CD4-positive, alpha-beta T cell (primary cell): ENCODE results near the gene SLC8A3. TPM values are rescaled to one million over a fixed set of nuclear protein-coding genes. Genes with fewer than 3 reads are reported as not detected.

Source experiments
- ATAC-seq: fragments of 200-7000 bp; cut with Tn5 transposase; one replicate; pipeline ENCODE4 v1.10.0; 2022; ENCODE audit warnings: mild to moderate bottlenecking; ENCODE audit not compliant: poor library complexity
- CTCF ChIA-PET: fragments of 350-600 bp; sonication (Branson Sonifier 250); formaldehyde crosslinking; loops from one replicate; lab custom pipeline; 2021; ENCODE audit warnings: antibody characterized with exemption, inconsistent platforms; lab: Charles Lee
- POLR2A ChIA-PET: fragments of 350-600 bp; sonication (Branson Sonifier 250); formaldehyde crosslinking; loops from one replicate; lab custom pipeline; 2021; ENCODE audit warnings: antibody characterized with exemption, inconsistent platforms; lab: Charles Lee
- DNase-seq, 14 experiments: peaks; one replicate each; pipeline ENCODE4 v3.0.0-alpha.2; 2013 to 2020; ENCODE audit warnings: mixed read lengths in 2 of 14
- H3K27ac ChIP-seq, 2 donors: one replicate each; pipeline versions ENCODE4 v1.5.1 to v1.7.0; 2013; ENCODE audit warnings: low read length in 2 of 2, low read depth in 1 of 2, mild to moderate bottlenecking in 1 of 2
- H3K27me3 ChIP-seq, 2 experiments: 1 replicate in 1 of 2; 2 replicates in 1 of 2; pipeline versions ENCODE4 v1.6.1 to v1.7.0; 2013; ENCODE audit warnings: low read length in 2 of 2, control low read depth in 1 of 2, mild to moderate bottlenecking in 1 of 2, moderate library complexity in 1 of 2; ENCODE audit not compliant: insufficient read depth in 2 of 2, control insufficient read depth in 1 of 2
- H3K36me3 ChIP-seq: one replicate; pipeline ENCODE4 v1.6.1; 2013; ENCODE audit warnings: low read length, control low read depth; ENCODE audit not compliant: insufficient read depth
- H3K4me1 ChIP-seq: one replicate; pipeline ENCODE4 v1.6.1; 2013; ENCODE audit warnings: low read length, control low read depth; ENCODE audit not compliant: insufficient read depth
- H3K4me3 ChIP-seq: one replicate; pipeline ENCODE4 v1.5.1; 2013; ENCODE audit warnings: mild to moderate bottlenecking, low read length, moderate library complexity
- H3K9me3 ChIP-seq, 2 experiments: 1 replicate in 1 of 2; 2 replicates in 1 of 2; pipeline versions ENCODE4 v1.6.1 to v1.7.0; 2013; ENCODE audit warnings: low read length in 2 of 2, mild to moderate bottlenecking in 2 of 2, control low read depth in 1 of 2, moderate library complexity in 1 of 2; ENCODE audit not compliant: control insufficient read depth in 1 of 2, insufficient read depth in 1 of 2
- H3K27ac Mint-ChIP-seq: one replicate; pipeline ENCODE4 v1.8.0; 2020; ENCODE audit warnings: mixed read lengths
- H3K27me3 Mint-ChIP-seq: one replicate; pipeline ENCODE4 v1.8.0; 2021; ENCODE audit warnings: mixed read lengths
- H3K36me3 Mint-ChIP-seq: one replicate; pipeline ENCODE4 v1.8.0; 2021; ENCODE audit warnings: low read depth, mixed read lengths
- H3K4me1 Mint-ChIP-seq: one replicate; pipeline ENCODE4 v1.8.0; 2021; ENCODE audit warnings: low read depth, mixed read lengths
- H3K4me3 Mint-ChIP-seq: one replicate; pipeline ENCODE4 v1.8.0; 2020; ENCODE audit warnings: mild to moderate bottlenecking, mixed read lengths
- H3K9me3 Mint-ChIP-seq: one replicate; pipeline ENCODE4 v1.8.0; 2020; ENCODE audit warnings: mixed read lengths
- intact Hi-C, 2 experiments: fragments of 100-400 bp; cut with DNase I in 1 of 2; cut with micrococcal nuclease in 1 of 2; formaldehyde crosslinking; loops; one replicate each; pipeline versions ENCODE4 v1.15.1 to v1.9.0; 2023 to 2025; cut with DNase I, micrococcal nuclease
- total RNA-seq, 174 experiments: library from RNA in 2 of 174; stranded (reverse) in 2 of 174; gene quantifications; one replicate each; pipeline ENCODE4 v1.2.3 and lab custom pipeline; 2021 to 2026
- TF ChIP-seq, protein P1 (sequence below): fragments of 200-600 bp; IDR thresholded peaks from one replicate; pipeline ENCODE4 v1.8.0; 2022; ENCODE audit warnings: antibody characterized with exemption, mild to moderate bottlenecking

SLC8A3 gene
- total RNA-seq, 2 experiments from 2014 or later: not detected

DNA sequence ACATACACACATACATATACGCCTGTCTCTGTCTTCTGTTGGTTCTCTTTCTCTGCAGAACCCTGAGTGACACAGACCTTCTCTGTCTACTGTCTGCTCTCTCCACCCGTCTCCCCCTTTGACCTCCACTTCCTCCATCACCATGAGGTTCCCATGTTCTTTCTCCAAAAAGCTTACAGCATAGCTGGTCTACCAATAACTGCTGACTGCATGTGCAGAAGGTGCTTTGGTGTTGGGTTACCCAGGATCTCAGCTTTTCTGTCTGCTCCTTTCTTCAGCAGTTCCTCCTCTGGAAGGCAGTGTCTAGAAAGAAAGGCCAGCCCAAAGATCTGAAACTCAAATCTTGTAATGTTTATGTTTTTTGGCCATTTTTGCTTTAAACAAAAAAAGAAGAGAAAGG, 184.0 kb downstream of the SLC8A3 start:
- intact Hi-C loops: no loop called here
- POLR2A ChIA-PET: no interaction called here
- H3K9me3 Mint-ChIP-seq: no peaks in the 10 kb centered on the region
- no peaks in the 10 kb centered on the region for H3K36me3 ChIP-seq
- H3K27me3 Mint-ChIP-seq: peaks cover 7% of the 10 kb centered on the region
- no peaks in the 10 kb centered on the region for H3K4me1 Mint-ChIP-seq
- H3K36me3 Mint-ChIP-seq: no peaks in the 10 kb centered on the region
- no peak overlapping the region for H3K4me3 Mint-ChIP-seq
- H3K4me3 ChIP-seq: no peak overlapping the region
- CTCF ChIA-PET: no interaction called here
- no peaks in the 10 kb centered on the region for H3K9me3 ChIP-seq
- no peaks in the 10 kb centered on the region for H3K4me1 ChIP-seq
- no peak overlapping the region for H3K27ac Mint-ChIP-seq
- DNase-seq (no peak), ATAC-seq (no peak)
- H3K27me3 ChIP-seq: no peaks in the 10 kb centered on the region
- no peak overlapping the region for H3K27ac ChIP-seq
- TF ChIP-seq, protein P1, sequence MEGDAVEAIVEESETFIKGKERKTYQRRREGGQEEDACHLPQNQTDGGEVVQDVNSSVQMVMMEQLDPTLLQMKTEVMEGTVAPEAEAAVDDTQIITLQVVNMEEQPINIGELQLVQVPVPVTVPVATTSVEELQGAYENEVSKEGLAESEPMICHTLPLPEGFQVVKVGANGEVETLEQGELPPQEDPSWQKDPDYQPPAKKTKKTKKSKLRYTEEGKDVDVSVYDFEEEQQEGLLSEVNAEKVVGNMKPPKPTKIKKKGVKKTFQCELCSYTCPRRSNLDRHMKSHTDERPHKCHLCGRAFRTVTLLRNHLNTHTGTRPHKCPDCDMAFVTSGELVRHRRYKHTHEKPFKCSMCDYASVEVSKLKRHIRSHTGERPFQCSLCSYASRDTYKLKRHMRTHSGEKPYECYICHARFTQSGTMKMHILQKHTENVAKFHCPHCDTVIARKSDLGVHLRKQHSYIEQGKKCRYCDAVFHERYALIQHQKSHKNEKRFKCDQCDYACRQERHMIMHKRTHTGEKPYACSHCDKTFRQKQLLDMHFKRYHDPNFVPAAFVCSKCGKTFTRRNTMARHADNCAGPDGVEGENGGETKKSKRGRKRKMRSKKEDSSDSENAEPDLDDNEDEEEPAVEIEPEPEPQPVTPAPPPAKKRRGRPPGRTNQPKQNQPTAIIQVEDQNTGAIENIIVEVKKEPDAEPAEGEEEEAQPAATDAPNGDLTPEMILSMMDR: no peak

DNA sequence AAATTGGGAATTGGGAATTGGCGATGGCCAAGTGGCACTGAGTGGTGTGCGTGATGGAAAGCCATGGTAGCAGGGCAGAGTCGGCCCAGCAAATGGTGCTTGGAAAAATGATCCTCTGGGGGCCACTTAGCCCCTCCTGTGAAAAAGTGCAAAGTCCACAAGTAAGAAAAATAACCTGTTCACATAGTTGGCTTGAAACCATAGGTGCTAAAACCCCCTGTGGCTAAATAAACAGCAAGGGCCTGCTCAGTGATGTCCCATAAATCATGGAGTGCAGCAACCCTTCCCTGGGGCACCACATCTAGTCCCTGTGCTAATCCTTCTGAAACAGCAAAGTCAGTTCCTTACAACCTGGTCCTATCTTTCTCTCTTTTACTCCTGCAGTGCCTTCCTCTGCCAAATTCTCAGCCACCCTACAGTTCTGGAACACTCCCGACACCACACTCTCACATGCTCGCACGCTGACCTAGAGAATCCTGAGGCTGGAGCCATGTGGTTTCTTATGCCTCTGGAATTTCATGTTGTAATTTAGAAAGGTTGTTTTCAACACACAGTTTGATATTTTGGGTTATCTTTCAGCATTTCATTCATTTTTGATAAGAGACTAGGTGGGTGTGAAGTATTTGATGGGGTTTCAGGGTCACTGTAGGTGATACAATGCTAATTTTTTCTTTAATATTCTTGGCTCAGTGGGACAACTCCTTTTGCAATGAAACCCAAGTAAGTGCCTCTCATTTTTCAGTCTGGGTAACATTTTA, 186.0 kb downstream of the SLC8A3 start:
- H3K27ac ChIP-seq: no peak overlapping the region
- Mint-ChIP-seq H3K4me1 (no peaks in the 10 kb centered on the region), H3K27me3 (peaks cover 7% of the 10 kb centered on the region), H3K4me3 (no peak overlapping the region), H3K27ac (no peak overlapping the region), H3K9me3 (no peaks in the 10 kb centered on the region), H3K36me3 (no peaks in the 10 kb centered on the region)
- no peaks in the 10 kb centered on the region for H3K27me3 ChIP-seq
- ATAC-seq: no peak
- no peak for DNase-seq
- TF ChIP-seq, protein P1: no peak
- H3K9me3 ChIP-seq: no peaks in the 10 kb centered on the region
- intact Hi-C loops: no loop called here
- ChIA-PET CTCF (no interaction called here), POLR2A (no interaction called here)
- no peaks in the 10 kb centered on the region for H3K4me1 ChIP-seq
- no peaks in the 10 kb centered on the region for H3K36me3 ChIP-seq
- H3K4me3 ChIP-seq: no peak overlapping the region

- intact Hi-C loops: no loop called here
- ChIA-PET POLR2A (no interaction called here), CTCF (no interaction called here)
- no peak overlapping the region for H3K27ac ChIP-seq
- Mint-ChIP-seq H3K9me3 (no peaks in the 10 kb centered on the region), H3K4me1 (no peaks in the 10 kb centered on the region), H3K27me3 (peaks cover 7% of the 10 kb centered on the region), H3K27ac (no peak overlapping the region), H3K4me3 (no peak overlapping the region), H3K36me3 (no peaks in the 10 kb centered on the region)
- no peak for DNase-seq
- ATAC-seq: no peak
- no peaks in the 10 kb centered on the region for H3K4me1 ChIP-seq
- no peaks in the 10 kb centered on the region for H3K9me3 ChIP-seq
- H3K27me3 ChIP-seq: no peaks in the 10 kb centered on the region
- H3K36me3 ChIP-seq: no peaks in the 10 kb centered on the region
- TF ChIP-seq, protein P1: no peak
- no peak overlapping the region for H3K4me3 ChIP-seq
Measured at GRCh38 chr14:70000601-70001000, 188.2 kb downstream of the SLC8A3 start.
